ENCODE data around the gene PGLYRP2.
A peak's percentile ranks its signal among the peaks of the same experiment; 100 is the strongest.
"Not testable (repeated sequence)": the region's sequence is repeated elsewhere in the genome, so short reads cannot be mapped to it uniquely, and the experiment has no call there.

Gene PGLYRP2, protein sequence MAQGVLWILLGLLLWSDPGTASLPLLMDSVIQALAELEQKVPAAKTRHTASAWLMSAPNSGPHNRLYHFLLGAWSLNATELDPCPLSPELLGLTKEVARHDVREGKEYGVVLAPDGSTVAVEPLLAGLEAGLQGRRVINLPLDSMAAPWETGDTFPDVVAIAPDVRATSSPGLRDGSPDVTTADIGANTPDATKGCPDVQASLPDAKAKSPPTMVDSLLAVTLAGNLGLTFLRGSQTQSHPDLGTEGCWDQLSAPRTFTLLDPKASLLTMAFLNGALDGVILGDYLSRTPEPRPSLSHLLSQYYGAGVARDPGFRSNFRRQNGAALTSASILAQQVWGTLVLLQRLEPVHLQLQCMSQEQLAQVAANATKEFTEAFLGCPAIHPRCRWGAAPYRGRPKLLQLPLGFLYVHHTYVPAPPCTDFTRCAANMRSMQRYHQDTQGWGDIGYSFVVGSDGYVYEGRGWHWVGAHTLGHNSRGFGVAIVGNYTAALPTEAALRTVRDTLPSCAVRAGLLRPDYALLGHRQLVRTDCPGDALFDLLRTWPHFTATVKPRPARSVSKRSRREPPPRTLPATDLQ
- 0 to 2.2 (median 0.13) reads per million in 9 experiments for total RNA-seq

DNA sequence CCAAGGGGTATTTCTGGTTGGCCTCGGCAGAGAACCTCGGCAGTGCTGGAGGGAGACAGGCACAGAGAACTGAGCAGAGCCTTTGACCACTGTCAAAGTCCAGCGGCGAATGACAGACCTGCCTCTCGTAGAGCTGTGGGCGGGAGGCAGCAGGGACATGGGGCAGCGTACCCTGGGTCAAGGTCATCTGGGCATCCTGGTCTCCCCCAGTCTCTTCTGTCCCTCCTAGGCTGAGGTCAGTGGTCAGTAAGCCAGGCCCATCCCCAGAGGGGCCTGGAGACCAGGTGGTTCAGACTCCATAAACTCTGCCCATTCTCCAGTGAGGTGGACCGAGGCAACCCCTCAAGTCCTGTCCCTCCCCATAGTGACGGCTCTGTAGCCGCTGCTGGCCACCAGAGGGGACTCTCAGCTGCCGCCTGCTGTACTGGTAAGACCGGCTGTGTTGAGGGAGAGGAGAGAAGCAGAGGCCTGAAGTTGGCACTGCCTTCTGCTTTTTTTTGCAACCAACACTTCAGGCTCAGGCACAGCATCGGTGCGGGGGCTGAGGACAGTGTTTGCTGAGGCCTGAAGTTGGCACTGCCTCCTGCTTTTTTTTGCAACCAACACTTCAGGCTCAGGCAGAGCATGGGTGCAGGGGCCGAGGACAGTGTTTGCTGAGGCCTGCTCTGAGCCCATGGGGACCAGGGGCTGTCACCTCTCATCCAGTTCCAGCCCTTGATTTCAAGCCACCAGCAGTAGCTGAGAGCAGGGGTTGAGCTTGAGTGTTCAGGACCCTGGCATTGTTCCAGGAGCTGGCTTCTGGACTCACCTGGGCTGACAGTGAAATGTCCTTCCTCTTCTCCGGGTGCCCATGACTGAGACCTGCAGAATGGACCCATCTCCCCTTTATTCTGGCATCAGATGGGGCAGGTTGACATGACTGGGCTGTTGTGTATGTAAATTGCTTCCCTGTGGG is at the start of gene PGLYRP2:
Gene PGLYRP2 (minus strand): TSS at position 111 of the 955 bp plus-strand sequence. CDS start 130 bp downstream, outside the sequence.
- no peak for DNase-seq
- H3K9me3 Mint-ChIP-seq, result no peaks in the 10 kb centered on the region
- peak within 1 kb of the TSS; percentile 86 to 88 for H3K27ac Mint-ChIP-seq
- no peaks in the 10 kb centered on the region for H3K36me3 Mint-ChIP-seq (ENCODE audit: insufficient read depth)
- peaks cover 19 to 26% of the 10 kb centered on the region in 2 donors for H3K4me1 Mint-ChIP-seq (ENCODE audit: low read depth in 2 of 2)
- no peak for ATAC-seq (replicated peaks)
- peak within 1 kb of the TSS; percentile 0 to 13 for H3K4me3 Mint-ChIP-seq
- H3K27me3 Mint-ChIP-seq, result no peaks in the 10 kb centered on the region

DNA sequence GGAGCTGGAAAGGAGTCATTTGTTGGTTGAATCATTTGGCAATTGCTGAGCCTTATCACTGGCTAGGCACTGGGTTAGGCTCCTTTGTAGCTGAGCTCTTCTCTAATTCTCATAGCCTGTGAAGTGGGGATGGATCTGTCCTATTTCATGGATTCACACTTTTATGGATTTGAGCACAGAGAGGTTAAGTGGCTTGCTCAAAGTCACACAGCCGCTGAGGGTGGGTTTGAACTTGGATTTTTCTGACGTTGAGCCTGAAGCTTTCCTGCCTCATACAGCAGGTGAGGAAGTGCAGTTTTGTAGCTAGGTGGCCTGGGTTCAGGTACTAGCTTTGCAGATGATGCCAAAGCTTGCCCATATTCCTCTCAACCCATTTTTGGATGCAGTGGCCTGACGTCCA is 48.4 kb upstream of the PGLYRP2 start:
- Mint-ChIP-seq H3K4me3 (no peak overlapping the region), H3K27ac (no peak overlapping the region), H3K36me3 (ENCODE audit: insufficient read depth) (peaks cover 25% of the 10 kb centered on the region), H3K4me1 (ENCODE audit: low read depth in 2 of 2) (peaks cover 0 to 5% of the 10 kb centered on the region in 2 donors), H3K27me3 (no peaks in the 10 kb centered on the region), H3K9me3 (no peaks in the 10 kb centered on the region)
- ATAC-seq (replicated peaks), result no peak
- DNase-seq, result no peak

DNA sequence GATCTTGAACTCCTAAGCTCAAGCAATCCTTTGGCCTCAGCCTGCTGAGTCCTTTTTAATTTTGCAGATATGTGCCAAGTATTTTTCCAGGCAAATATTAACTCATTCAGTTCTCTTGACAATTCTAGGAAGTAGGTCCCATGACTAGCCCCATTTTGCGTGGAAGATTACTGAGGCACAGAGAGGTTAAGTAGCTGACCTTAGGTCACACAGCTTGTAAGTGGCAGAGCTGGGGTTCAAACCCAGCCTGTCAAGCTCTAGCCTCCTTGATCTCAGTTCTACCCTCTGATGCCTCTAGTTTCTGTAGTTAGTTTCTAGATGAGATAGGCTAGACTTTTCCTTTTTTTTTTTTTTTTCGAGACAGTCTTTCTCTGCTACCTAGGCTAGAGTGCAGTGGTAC is 47.1 kb upstream of the PGLYRP2 start:
- Mint-ChIP-seq H3K9me3 (no peaks in the 10 kb centered on the region), H3K27ac (no peak overlapping the region)
- no peak for DNase-seq

DNA sequence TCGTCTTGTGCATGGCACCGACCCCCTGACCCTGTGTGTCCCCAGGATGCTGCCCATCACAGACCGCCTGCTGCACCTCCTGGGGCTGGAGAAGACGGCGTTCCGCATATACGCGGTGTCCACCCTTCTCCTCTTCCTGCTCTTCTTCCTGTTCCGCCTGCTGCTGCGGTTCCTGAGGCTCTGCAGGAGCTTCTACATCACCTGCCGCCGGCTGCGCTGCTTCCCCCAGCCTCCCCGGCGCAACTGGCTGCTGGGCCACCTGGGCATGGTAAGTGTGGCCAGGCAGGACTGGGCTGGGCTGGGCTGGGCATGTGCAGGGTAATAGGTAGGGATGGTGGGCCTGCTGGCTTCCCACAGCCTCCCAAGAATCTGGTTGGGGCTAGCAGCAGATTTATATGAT is 46.0 kb upstream of the PGLYRP2 start:
- peaks cover 21% of the 10 kb centered on the region for H3K36me3 Mint-ChIP-seq (ENCODE audit: insufficient read depth)
- no peak overlapping the region for H3K27ac Mint-ChIP-seq
- DNase-seq, result no peak
- H3K9me3 Mint-ChIP-seq, result no peaks in the 10 kb centered on the region
- no peak for ATAC-seq (replicated peaks)
- no peak overlapping the region for H3K4me3 Mint-ChIP-seq
- H3K27me3 Mint-ChIP-seq, result no peaks in the 10 kb centered on the region
- H3K4me1 Mint-ChIP-seq (ENCODE audit: low read depth in 2 of 2), result peaks cover 0 to 3% of the 10 kb centered on the region in 2 donors

More for the DNA sequence above, 47.1 kb upstream of the PGLYRP2 start:
- Mint-ChIP-seq H3K27me3 (no peaks in the 10 kb centered on the region), H3K36me3 (ENCODE audit: insufficient read depth) (peaks cover 21% of the 10 kb centered on the region), H3K4me3 (no peak overlapping the region), H3K4me1 (ENCODE audit: low read depth in 2 of 2) (peaks cover 0 to 3% of the 10 kb centered on the region in 2 donors)
- ATAC-seq (replicated peaks), result no peak

DNA sequence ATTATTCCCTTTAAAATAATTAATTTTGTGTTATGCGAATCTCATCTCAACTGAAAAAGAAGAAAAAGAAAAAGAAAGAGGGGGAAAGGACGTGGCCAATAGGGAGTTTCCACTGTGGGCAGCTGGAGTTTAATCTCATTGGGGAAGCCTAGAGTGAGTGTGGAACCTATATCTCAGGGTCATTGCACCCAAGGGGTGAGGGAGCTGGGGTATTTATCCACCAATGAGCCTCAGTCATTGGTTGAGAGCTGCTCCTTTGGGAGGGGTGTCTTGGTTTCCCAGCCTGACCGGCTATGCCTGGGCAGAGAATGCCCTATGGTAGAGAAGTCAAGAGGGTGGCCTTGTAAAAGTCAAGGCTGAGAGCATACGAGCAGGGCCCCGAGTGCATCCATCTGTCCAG is 45.5 kb upstream of the PGLYRP2 start:
- no peak for ATAC-seq (replicated peaks)
- peak overlapping the region in 1 of 2 donors; percentile 69 for H3K27ac Mint-ChIP-seq
- peaks cover 0 to 3% of the 10 kb centered on the region in 2 donors for H3K4me1 Mint-ChIP-seq (ENCODE audit: low read depth in 2 of 2)
- H3K27me3 Mint-ChIP-seq, result no peaks in the 10 kb centered on the region
- no peak for DNase-seq
- no peaks in the 10 kb centered on the region for H3K9me3 Mint-ChIP-seq
- H3K36me3 Mint-ChIP-seq (ENCODE audit: insufficient read depth), result peaks cover 19% of the 10 kb centered on the region
- H3K4me3 Mint-ChIP-seq, result no peak overlapping the region

DNA sequence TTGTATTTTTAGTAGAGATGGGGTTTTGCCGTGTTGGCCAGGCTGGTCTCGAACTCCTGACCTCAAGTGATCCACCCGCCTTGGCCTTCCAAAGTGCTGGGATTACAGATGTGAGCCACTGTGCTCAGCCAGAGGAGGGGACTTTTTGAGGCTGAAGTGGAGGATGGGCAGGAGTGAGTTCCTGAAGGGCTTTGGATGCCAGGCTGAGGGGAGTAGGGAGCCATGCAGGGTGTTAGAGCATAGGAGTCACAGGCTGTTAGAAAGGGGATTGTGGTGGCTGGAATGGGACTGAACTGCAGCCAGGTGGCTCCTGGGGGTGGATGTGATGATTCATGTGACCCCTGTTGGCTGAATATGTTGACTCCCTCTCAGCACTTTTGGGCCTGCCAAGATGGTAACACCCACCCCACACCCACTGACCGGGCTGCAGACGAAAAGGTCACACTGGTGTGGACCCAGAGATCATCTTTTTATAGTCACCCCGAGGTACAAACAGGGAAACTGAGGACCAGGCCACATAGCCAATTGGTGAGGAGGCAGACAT is 40.2 kb upstream of the PGLYRP2 start:
- H3K27ac Mint-ChIP-seq, result peak overlapping the region in 1 of 2 donors; percentile 67

DNA sequence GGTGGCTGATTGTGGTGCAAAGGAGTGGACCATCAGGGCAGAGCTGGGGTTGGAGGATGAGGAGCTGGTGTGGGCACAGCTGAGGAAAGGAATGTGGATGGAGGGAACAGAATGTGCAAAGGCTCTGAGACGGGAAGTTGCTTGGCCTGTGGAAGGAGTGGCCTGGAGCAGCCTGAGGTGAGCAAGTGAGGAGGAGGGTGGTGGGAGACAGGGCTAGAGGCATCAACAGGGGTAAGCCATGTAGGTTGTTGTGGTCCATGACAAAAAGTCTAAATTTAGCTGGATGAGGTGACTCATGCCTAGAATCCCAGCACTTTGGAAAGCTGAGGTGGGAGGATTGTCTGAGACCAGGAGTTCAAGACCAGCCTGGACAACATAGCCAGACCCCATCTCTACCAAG is 38.5 kb upstream of the PGLYRP2 start:
- Mint-ChIP-seq H3K4me3 (no peak overlapping the region), H3K4me1 (ENCODE audit: low read depth in 2 of 2) (peaks cover 17 to 21% of the 10 kb centered on the region in 2 donors), H3K27me3 (peaks cover 0 to 9% of the 10 kb centered on the region in 2 donors), H3K27ac (peak overlapping the region in 1 of 2 donors; percentile 35), H3K36me3 (ENCODE audit: insufficient read depth) (peaks cover 3% of the 10 kb centered on the region), H3K9me3 (peaks cover 0 to 2% of the 10 kb centered on the region in 2 donors)
- ATAC-seq (replicated peaks) (no peak), DNase-seq (no peak)

More for the DNA sequence above, 40.2 kb upstream of the PGLYRP2 start:
- ATAC-seq (replicated peaks) (no peak), DNase-seq (no peak)
- peaks cover 6% of the 10 kb centered on the region for H3K36me3 Mint-ChIP-seq (ENCODE audit: insufficient read depth)
- peaks cover 0 to 9% of the 10 kb centered on the region in 2 donors for H3K27me3 Mint-ChIP-seq
- peaks cover 14 to 16% of the 10 kb centered on the region in 2 donors for H3K4me1 Mint-ChIP-seq (ENCODE audit: low read depth in 2 of 2)
- no peak overlapping the region for H3K4me3 Mint-ChIP-seq
- peaks cover 0 to 2% of the 10 kb centered on the region in 2 donors for H3K9me3 Mint-ChIP-seq

DNA sequence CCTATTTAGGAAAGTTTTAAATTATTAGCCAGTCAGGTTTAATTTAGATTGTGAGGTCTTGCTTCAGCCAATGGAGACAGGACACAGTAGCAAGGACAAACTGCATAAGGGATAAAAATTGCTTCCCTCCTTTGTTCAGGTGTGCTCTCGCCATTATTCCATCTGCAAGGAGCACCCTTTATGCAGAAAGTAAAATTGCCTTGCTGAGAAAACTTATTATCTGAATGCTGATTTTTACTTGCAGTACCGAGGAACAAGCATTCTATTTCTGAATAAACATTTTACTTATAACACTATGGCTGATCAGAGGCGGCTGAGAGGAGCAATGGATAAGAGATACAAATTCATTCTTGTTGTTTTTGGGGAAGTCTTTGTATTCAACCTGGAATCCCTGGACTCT is 37.1 kb upstream of the PGLYRP2 start:
- Mint-ChIP-seq H3K4me1 (ENCODE audit: low read depth in 2 of 2) (peaks cover 18 to 21% of the 10 kb centered on the region in 2 donors), H3K36me3 (ENCODE audit: insufficient read depth) (peaks cover 3% of the 10 kb centered on the region), H3K4me3 (no peak overlapping the region), H3K9me3 (peaks cover 0 to 2% of the 10 kb centered on the region in 2 donors), H3K27ac (peak overlapping the region in 1 of 2 donors; percentile 93), H3K27me3 (peaks cover 0 to 9% of the 10 kb centered on the region in 2 donors)
- ATAC-seq (replicated peaks), result no peak
- DNase-seq, result no peak

DNA sequence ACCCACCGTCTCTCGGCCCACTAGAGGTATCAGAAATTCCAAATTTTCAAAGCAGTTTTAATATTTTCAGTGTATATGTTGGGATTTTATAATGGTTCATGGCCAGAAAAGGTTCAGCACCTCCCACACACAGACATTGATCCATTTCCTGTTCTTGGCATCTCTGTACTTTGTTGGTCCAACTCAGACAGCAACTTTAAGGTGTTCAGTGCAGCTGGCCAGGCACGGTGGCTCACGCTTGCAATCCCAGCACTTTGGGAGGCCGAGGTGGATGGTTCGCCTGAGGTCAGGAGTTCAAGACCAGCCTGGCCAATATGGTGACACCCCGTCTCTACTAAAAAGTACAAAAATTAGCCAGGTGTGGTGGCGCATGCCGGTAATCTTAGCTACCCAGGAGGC is 35.9 kb upstream of the PGLYRP2 start:
- H3K36me3 Mint-ChIP-seq (ENCODE audit: insufficient read depth); H3K9me3 Mint-ChIP-seq; H3K27me3 Mint-ChIP-seq; DNase-seq; ATAC-seq (replicated peaks): not testable (repeated sequence)
- Mint-ChIP-seq H3K4me3 (peak overlapping the region; percentile 64 to 71), H3K4me1 (ENCODE audit: low read depth in 2 of 2) (peaks cover 18 to 21% of the 10 kb centered on the region in 2 donors), H3K27ac (peak overlapping the region; percentile 84 to 93)

DNA sequence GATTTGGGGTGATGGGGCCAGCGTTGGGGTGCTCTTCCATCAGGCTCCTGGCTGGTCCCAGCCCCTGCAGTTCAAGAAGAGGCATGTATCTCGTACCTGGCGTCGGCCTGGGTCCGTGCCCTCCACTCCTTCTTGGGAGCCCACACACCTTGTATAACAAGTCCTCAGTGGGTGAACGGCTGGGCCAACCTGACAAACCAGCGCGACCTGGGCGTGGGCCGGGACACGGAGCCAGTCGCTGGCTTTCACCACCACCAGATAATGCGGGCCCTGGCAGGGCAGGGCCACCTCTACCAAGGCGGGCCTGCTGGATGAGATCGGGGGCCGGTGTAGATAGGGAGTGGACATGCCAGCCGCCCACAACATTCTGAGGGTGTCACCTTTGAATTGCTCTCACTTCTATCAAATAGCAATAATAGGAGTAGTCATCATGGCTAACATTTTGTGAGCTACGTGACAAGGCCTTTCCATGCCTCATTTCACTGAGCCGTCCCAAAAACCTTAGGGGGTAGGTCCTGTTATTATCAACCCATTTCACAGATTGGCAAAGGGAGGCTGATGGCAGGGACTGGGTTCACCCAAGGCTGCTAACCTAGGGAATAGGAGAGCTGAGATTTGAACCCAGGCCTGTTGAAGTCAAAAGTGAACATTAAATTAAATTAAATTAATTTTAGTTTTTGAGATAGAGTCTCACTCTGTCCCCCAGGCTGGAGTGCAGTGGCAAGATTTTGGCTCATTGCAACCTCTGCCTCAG is 32.5 kb upstream of the PGLYRP2 start:
- Mint-ChIP-seq H3K27me3 (peaks cover 0 to 6% of the 10 kb centered on the region in 2 donors), H3K4me1 (ENCODE audit: low read depth in 2 of 2) (peaks cover 30 to 32% of the 10 kb centered on the region in 2 donors), H3K36me3 (ENCODE audit: insufficient read depth) (peaks cover 3% of the 10 kb centered on the region), H3K9me3 (no peaks in the 10 kb centered on the region), H3K4me3 (no peak overlapping the region), H3K27ac (no peak overlapping the region)
- ATAC-seq (replicated peaks) (no peak), DNase-seq (no peak)

DNA sequence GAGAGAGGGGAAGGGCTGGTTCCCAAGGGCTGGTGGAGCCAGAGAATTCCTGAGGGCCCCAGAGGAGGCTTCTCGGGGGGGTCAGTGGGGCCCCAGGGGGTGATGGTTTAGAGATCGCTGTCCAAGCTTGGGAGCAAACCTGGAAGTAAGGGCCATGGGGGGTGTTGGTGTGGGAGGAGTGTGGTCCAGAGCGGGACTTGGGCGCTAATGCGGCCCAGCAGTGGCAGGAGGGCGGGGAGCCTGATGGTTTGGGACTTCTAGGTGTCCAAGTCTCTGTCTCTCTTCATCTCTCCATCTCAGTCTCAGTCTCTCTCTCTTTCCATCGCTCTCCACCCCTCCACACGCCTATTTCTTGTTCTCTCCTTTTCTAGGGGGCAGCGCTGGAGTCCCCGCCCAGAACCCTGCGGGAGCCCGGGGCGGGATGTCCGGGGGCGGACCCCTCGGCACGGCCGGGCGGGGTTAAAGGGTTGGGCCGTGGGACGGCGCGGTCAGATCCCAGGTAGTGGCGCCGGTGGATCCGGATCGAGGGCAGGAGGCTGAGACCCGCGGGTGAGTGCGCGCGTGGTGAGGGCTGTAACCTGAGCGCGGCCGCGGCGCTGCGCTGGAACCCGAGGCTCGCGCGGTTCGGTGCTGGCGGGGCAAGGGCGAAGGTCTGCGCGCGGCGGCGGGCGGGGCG is 28.9 kb upstream of the PGLYRP2 start, which contains the start of gene CYP4F22:
Gene CYP4F22 (plus strand): TSS at position 491 of the 676 bp plus-strand sequence. CDS start 16,812 bp downstream, outside the sequence.
- Mint-ChIP-seq H3K9me3 (no peaks in the 10 kb centered on the region), H3K4me3 (peak within 1 kb of the TSS; percentile 90 to 93), H3K4me1 (ENCODE audit: low read depth in 2 of 2) (peaks cover 18 to 24% of the 10 kb centered on the region in 2 donors), H3K27me3 (peaks cover 0 to 6% of the 10 kb centered on the region in 2 donors), H3K27ac (peak within 1 kb of the TSS; percentile 66 to 67), H3K36me3 (ENCODE audit: insufficient read depth) (no peaks in the 10 kb centered on the region)
- ATAC-seq (replicated peaks) (peak; percentile 67), DNase-seq (peak in 1 of 3 experiments; percentile 5)
